Thyroid gland (tissue), 4 donors: ENCODE results near the gene TMEM19. TPM values are rescaled to one million over a fixed set of nuclear protein-coding genes. Genes with fewer than 3 reads are reported as not detected.

Source experiments
- DNase-seq, 2 donors: peaks; one replicate each; pipeline ENCODE4 v3.0.0-alpha.2; 2019
- H3K27ac ChIP-seq, 3 donors: fragments of 200-600 bp; sonication (generic); 1 replicate in 2 of 3; 2 replicates in 1 of 3; pipeline ENCODE4 v1.5.1; 2016 to 2019; ENCODE audit warnings: mild to moderate bottlenecking in 1 of 3, moderate library complexity in 1 of 3
- H3K27me3 ChIP-seq: fragments of 200-600 bp; sonication (generic); one replicate; pipeline ENCODE4 v1.5.1; 2019
- H3K36me3 ChIP-seq, 2 donors: fragments of 200-600 bp; sonication (generic); one replicate each; pipeline ENCODE4 v1.5.1; 2016 to 2019
- H3K4me1 ChIP-seq, 2 donors: fragments of 200-600 bp; sonication (generic); one replicate each; pipeline ENCODE4 v1.5.1; 2017 to 2019
- H3K4me3 ChIP-seq, 3 donors: fragments of 200-600 bp; sonication (generic); replicated peaks in 1 of 3; 1 replicate in 2 of 3; 2 replicates in 1 of 3; pipeline ENCODE4 v1.5.1; 2016; ENCODE audit warnings: mild to moderate bottlenecking in 1 of 3
- H3K9me3 ChIP-seq: fragments of 200-600 bp; sonication (generic); one replicate; pipeline ENCODE4 v1.5.1; 2017
- POLR2A ChIP-seq, 2 donors: fragments of 450-650 bp; IDR thresholded peaks; one replicate each; pipeline ENCODE4 v1.6.1; 2017; ENCODE audit warnings: antibody characterized with exemption in 2 of 2, mild to moderate bottlenecking in 2 of 2, moderate library complexity in 1 of 2
- WGBS, 2 donors: methylation state at CpG; one replicate each; pipeline ENCODE4 v1.1.5; 2017; 5-methylcytosine and 5-hydroxymethylcytosine counted together
- intact Hi-C: fragments of 100-400 bp; cut with DNase I; formaldehyde crosslinking; loops from one replicate; pipeline ENCODE4 v1.15.1; 2023
- total RNA-seq, 4 donors: library from RNA; depleted of rRNA; stranded (reverse); fragments of >200 nt; gene quantifications; one replicate each; pipeline ENCODE4 v1.2.3, GENCODE V29; 2016
- TF ChIP-seq, protein P1 (sequence below), 6 experiments: fragments of 200-600 bp in 3 of 6; fragments of 450-650 bp in 3 of 6; sonication (generic) in 3 of 6; IDR thresholded peaks; one replicate each; pipeline ENCODE4 v1.5.1; 2016 to 2019; ENCODE audit warnings: antibody characterized with exemption in 6 of 6, mild to moderate bottlenecking in 2 of 6, inconsistent platforms in 1 of 6, moderate library complexity in 1 of 6

Gene TMEM19
- total RNA-seq, 4 donors from 2014 or later = 29.3 to 50.0 (median 47.4) TPM

DNA sequence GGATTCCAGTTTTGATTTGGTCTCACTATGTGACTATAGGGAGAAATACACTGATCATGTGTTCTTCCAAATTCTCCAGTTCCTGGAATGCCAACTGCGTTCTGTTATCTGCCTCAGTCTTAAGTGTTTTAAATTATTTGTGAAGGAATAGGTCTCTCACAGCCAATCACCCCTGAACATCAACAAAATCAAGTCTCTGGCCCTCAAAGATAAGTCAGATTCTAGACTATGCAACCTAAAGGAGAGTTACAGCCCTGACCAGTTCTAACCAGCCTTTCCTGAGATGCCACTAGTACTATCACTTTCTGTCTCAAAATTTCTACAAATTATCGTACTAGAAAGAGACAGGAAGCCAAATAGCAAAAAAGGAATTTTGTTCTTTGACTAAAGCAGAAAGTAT lies 44.5 kb upstream of the TMEM19 start:
- intact Hi-C loops = no loop called here
- Histone ChIP-seq H3K27ac (no peak overlapping the region), H3K27me3 (no peaks in the 10 kb centered on the region), H3K4me1 (no peaks in the 10 kb centered on the region), H3K4me3 (no peak overlapping the region), H3K36me3 (peaks cover 24 to 50% of the 10 kb centered on the region in 2 donors), H3K9me3 (no peaks in the 10 kb centered on the region)
- 87 to 94% methylated on average over 2 of the region's 2 CpGs for WGBS, 2 donors
- TF ChIP-seq, protein P1, sequence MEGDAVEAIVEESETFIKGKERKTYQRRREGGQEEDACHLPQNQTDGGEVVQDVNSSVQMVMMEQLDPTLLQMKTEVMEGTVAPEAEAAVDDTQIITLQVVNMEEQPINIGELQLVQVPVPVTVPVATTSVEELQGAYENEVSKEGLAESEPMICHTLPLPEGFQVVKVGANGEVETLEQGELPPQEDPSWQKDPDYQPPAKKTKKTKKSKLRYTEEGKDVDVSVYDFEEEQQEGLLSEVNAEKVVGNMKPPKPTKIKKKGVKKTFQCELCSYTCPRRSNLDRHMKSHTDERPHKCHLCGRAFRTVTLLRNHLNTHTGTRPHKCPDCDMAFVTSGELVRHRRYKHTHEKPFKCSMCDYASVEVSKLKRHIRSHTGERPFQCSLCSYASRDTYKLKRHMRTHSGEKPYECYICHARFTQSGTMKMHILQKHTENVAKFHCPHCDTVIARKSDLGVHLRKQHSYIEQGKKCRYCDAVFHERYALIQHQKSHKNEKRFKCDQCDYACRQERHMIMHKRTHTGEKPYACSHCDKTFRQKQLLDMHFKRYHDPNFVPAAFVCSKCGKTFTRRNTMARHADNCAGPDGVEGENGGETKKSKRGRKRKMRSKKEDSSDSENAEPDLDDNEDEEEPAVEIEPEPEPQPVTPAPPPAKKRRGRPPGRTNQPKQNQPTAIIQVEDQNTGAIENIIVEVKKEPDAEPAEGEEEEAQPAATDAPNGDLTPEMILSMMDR (IDR thresholded peaks at IDR 0.05) = no peak
- TF ChIP-seq POLR2A (IDR thresholded peaks at IDR 0.05) = no peak
- no peak for DNase-seq

DNA sequence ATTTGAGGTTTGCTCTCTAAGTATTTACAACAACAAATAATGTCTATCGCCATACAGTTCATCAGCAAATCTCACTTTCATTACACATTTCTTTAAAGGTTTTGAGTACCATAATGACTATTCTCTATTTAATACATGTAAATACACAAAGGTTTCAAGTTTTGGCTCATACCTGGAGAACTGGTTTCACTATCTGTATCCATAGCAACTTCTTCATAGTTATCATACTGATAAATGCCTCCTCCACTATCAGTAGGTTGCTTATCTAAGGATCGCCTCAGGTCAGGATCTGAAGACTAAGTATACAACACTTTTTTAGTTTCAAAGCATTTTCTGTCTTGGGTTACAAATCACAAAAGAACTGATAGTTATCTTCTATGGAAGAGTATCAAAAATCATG lies 43.6 kb upstream of the TMEM19 start:
- no peaks in the 10 kb centered on the region for H3K9me3 ChIP-seq
- TF ChIP-seq, protein P1 (IDR thresholded peaks at IDR 0.05) = no peak
- no peak for TF ChIP-seq POLR2A (IDR thresholded peaks at IDR 0.05)
- peaks cover 24 to 57% of the 10 kb centered on the region in 2 donors for H3K36me3 ChIP-seq
- no peaks in the 10 kb centered on the region for H3K27me3 ChIP-seq
- intact Hi-C loops = no loop called here
- no peak overlapping the region for H3K4me3 ChIP-seq
- H3K4me1 ChIP-seq = no peaks in the 10 kb centered on the region
- no peak overlapping the region for H3K27ac ChIP-seq
- DNase-seq = no peak
- 90 to 95% methylated on average over 2 of the region's 2 CpGs for WGBS, 2 donors

DNA sequence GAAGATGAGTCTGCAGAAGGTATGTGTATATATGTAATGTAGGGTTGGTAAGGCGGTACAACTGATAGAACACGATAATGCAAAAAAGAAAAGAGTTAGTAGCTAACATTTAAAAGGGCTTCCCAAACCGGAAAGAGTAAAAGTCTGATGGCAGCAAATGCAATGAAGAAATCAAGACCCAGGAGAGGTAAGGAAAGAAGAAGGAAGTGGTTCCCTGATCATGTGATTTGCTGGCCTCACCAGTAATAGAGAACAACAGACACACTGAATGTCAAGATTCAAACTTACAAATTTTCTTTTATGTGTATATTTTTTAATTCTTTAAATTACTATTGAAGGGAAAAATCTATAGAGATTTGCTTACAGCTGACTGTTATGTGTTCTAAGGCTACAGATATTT lies 40.6 kb upstream of the TMEM19 start:
- H3K4me1 ChIP-seq = no peaks in the 10 kb centered on the region
- no peak overlapping the region for H3K4me3 ChIP-seq
- no peaks in the 10 kb centered on the region for H3K9me3 ChIP-seq
- TF ChIP-seq POLR2A (IDR thresholded peaks at IDR 0.05) = no peak
- TF ChIP-seq, protein P1 (IDR thresholded peaks at IDR 0.05) = no peak
- intact Hi-C loops = no loop called here
- peaks cover 22 to 55% of the 10 kb centered on the region in 2 donors for H3K36me3 ChIP-seq
- H3K27me3 ChIP-seq = no peaks in the 10 kb centered on the region
- H3K27ac ChIP-seq = no peak overlapping the region
- WGBS, 2 donors = 92 to 94% methylated on average over 3 of the region's 3 CpGs
- DNase-seq = no peak

DNA sequence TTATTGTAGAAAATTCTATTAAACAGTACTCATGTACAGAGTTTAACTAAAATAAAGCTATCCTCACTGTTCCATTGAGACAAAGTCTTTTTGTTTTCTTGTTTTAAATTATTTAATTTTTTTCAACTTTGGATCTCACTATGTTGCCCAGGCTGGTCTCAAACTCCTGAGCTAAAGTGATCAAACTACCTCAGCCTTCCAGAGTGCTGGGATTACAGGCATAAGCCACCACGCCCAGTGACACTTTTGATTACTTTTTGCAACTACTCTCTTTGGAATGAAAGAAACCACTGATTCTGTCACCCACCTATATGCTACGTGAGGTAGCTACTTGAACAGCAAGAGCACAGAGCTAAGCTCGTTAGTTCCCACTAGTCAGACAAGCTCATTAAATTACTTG lies 39.4 kb upstream of the TMEM19 start:
- Histone ChIP-seq H3K27me3 (no peaks in the 10 kb centered on the region), H3K4me3 (no peak overlapping the region), H3K4me1 (no peaks in the 10 kb centered on the region), H3K36me3 (peaks cover 16 to 45% of the 10 kb centered on the region in 2 donors), H3K9me3 (no peaks in the 10 kb centered on the region), H3K27ac (no peak overlapping the region)
- DNase-seq = no peak
- intact Hi-C loops = no loop called here
- 94 to 95% methylated on average over 3 of the region's 3 CpGs for WGBS, 2 donors
- no peak for TF ChIP-seq POLR2A (IDR thresholded peaks at IDR 0.05)
- TF ChIP-seq, protein P1 (IDR thresholded peaks at IDR 0.05) = no peak

DNA sequence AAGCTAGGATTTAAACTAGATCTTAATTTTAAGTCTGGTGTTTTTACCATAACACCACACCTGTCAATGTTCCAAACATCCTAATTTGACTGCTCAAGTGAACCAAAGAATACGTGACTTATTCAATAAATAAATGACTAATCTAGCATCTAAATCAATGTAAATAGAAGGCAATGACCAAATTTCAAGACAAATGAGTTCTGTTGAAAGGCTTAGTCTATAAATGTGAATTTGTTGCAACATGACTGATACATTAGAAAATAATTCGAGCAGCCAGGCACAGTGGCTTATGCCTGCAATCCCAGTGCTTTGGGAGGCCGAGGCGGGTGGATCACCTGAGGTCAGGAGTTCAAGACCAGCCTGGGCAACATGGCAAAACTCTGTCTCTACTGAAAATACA lies 37.3 kb upstream of the TMEM19 start:
- Histone ChIP-seq H3K4me3 (no peak overlapping the region), H3K4me1 (no peaks in the 10 kb centered on the region), H3K27ac (no peak overlapping the region), H3K9me3 (no peaks in the 10 kb centered on the region), H3K27me3 (no peaks in the 10 kb centered on the region), H3K36me3 (peaks cover 5 to 29% of the 10 kb centered on the region in 2 donors)
- TF ChIP-seq, protein P1 (IDR thresholded peaks at IDR 0.05) = no peak
- no peak for TF ChIP-seq POLR2A (IDR thresholded peaks at IDR 0.05)
- intact Hi-C loops = no loop called here
- DNase-seq = no peak
- 93% methylated on average over 4 of the region's 4 CpGs for WGBS, 2 donors
